HT-29 (cell line): Measurements from ENCODE around the gene CCR2. TPM values are rescaled to one million over a fixed set of nuclear protein-coding genes. Genes with fewer than 3 reads are reported as not detected.
"Not testable (repeated sequence)": the region's sequence is repeated elsewhere in the genome, so short reads cannot be mapped to it uniquely, and the experiment has no call there.

Experiments
- DNase-seq: peaks from one replicate; pipeline ENCODE4 v3.0.0-alpha.2; 2015; ENCODE audit warnings: low spot score
- total RNA-seq: library from RNA; depleted of rRNA; stranded (reverse); fragments of >200 nt; shearing (Covaris generic); gene quantifications from 2 replicates; pipeline ENCODE4 v1.2.3, GENCODE V29; 2014; rRNA removed

CCR2 gene
- not detected in 2 replicates for total RNA-seq

DNA sequence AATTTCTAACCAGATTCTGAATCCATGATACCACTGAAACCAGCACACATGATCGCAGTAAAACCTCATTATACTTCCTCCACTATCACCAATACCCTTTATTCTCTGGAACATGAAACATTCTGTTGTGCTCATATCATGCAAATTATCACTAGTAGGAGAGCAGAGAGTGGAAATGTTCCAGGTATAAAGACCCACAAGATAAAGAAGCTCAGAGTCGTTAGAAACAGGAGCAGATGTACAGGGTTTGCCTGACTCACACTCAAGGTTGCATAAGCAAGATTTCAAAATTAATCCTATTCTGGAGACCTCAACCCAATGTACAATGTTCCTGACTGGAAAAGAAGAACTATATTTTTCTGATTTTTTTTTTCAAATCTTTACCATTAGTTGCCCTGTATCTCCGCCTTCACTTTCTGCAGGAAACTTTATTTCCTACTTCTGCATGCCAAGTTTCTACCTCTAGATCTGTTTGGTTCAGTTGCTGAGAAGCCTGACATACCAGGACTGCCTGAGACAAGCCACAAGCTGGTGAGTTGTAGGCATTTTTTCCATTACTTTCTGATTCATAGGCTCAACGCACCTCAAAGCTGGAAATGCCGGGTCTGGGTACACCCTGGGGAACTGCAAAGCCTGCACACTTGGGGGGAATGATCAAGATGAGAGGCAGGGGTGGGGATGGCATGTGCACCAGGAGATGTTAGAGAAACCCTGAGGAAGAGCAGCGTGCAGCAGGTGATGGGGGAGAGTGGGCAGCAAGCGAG, at the start of gene CCR2:
Gene CCR2, plus strand, starts transcription at position 465 of the 764 bp plus-strand sequence. CDS start 3,417 bp downstream, outside the sequence.
- DNase-seq: no peak

DNA sequence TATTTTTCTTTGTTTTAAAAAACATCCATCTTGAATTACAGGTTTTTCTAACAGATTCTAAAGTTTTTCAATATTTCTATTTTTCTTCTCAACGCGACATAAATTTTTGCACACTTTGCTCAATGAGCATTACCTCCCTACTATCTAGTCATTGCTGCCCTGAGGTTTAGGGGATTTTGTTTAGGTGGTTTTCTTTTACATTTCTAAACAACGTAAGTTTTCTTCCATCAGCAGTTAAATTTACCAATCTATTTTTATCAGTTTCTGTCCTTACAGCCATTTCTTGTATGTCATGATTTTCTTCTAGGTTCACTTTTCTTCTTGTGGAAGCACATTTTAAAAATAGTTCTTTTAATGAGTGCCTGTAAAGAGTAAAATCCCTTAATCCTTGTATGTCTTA, 49.2 kb upstream of the CCR2 start:
- DNase-seq: no peak

DNA sequence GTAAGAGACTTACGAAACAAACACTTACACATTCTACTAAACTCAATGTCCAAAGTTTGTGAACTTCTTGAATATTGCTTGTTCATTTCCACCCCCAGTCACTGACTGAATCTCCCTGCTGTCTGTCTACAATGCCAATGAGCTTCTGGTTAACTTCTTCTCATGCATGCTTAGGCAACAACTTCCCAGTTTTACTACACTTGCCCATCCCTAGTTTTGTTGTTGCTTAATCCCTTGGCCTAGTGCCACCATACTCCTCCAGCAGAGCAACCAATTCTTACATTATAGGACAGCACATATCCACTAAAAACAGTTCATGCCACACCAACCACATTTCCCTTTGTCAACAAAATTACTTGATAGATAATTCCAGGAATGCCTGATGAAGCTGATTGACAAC, 40.9 kb upstream of the CCR2 start:
- DNase-seq: no peak

DNA sequence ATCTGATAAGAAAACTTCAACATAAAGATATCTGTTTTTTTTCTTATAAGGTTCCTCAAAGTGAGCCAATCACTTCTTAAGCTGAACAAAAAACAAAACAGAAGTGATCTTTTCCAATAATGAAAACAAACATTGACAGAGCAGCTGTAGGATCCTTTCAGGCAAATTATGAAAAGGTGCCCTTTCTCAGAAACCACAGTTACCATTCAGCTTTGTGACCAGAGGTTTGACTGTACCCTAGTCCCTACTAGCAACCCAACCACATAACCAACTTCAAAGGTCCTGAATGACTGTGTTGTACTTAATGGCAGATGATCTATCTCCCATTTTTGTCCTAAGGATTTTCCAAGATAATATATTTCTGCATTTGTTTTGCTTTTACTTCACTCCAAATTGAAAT, 39.4 kb upstream of the CCR2 start:
- no peak for DNase-seq

DNA sequence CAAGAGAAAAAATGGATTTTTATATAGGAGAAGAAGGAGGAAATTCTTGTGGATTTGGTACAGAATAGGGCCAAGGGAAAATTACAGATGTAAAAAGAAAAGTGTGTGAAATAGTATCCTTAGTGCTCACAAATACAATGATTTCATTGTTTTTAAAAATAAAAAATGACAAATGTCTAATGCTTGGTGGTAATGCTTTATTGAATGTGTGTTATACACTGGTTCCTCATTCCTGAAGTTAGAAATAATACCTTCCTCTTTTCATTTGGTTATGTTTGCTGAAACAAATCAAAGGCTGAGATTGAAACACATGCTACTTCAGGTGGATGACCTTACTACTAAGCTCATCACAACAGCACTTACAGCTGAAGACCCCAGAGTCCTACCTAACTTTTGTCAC, 37.7 kb upstream of the CCR2 start:
- DNase-seq: no peak

DNA sequence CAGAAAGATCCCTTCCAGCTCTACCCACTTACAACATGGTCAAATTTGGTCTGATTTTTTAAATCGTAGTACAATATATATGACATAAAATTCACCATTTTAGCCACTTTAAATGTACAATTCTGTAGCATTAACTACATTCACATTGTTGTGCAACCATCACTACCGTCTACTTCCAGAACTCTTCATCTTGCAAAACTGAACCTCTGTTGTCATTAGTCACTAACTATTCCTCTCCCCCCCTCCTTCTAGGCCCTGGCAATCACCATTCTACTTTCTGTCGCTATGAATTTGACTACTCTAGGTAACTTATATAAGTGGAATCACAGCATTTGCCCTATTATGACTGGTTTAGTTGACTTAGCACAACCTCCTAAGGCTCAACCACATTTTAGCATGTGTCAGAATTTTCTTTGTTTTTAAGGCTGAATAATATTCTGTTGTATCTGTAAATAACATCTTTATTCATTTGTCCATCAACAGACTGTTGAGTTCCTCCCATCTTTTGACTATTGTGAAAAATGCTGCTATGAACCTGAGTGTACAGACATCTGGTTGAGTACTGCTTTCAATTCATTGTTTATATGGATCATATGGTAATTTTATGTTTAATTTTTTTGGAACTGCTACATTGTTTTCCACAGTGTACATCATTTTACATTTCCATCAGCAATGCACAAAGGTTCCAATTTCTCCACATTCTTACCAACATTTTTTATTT, 35.5 kb upstream of the CCR2 start:
- no peak for DNase-seq

DNA sequence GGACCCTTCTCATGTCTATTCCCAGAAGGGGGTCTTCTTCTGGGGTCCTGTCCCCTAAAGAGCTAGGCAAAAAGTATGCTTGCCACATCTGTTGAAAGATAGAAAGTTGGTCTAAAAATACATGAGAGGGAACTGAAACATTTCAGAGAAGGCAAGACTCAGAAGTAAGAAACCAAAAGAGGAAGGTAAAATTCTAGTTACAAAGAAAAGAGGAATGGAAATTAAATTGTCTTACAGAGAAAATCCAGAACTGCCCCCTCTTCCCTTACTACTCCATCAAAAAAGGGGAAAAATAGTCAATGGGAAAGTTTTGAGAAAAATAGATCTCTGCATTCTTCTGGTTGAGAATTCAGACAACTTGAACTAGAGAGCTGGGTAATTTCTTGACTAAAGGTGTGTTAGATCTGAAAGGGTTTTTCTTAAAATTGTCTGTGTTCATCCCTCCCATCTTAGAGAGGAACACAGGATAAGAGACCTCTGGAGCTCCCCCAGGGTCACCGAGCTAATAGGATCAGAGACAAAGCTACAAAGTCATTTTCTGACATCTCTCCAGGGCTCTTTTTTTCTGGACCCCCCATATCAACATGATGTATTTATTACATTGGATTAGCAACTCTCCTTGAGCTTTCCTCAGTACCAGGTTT, 32.3 kb upstream of the CCR2 start:
- DNase-seq: no peak

DNA sequence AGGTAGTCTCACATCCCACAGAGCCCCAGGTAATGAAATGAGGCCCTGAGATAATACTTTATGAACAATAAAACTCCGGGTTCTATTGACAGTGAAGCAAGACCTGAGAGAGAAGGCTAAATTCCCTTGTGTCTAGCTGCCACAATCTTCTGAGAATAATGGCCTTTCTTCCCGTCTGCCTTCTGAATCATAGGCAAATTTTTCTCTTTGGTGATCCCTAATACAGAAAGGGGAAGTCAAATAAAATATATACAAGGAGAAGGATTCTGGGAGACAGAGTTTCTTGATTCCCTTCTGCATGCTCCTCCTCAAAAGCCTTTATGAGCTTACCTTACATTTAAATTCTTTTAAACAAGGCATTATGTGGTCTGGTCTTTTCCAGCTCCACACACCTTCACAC, 29.9 kb upstream of the CCR2 start:
- DNase-seq: no peak

DNA sequence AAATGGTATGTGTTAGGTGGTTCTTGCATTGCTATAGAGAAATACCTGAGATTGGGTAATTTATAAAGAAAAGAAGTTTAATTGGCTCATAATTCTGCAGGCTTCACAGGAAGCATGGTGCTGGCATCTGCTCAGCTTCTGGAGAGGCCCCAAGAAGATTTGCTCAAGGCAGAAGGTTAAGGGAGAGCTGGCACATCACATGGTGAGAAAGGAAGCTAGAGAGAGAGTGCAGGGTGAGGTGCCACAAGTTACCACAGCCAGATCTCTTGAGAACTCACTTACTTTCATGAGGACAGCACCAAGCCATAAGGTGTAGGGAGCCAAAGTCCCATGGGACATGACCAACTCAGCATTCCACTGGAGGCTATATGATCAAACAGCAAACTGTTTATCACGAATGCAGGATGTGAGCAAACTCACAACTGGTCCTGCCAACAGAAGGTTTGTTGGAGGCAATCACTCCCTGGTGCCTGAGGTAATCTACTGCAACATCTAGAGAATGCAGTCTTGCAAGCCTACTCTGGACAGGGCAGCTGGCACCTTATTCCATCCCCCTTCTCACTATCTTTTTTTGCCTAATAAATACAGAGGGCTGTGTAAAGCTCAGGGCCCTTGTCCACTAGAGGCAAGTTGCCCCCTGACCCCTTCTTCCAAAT, 28.1 kb upstream of the CCR2 start:
- DNase-seq: no peak

DNA sequence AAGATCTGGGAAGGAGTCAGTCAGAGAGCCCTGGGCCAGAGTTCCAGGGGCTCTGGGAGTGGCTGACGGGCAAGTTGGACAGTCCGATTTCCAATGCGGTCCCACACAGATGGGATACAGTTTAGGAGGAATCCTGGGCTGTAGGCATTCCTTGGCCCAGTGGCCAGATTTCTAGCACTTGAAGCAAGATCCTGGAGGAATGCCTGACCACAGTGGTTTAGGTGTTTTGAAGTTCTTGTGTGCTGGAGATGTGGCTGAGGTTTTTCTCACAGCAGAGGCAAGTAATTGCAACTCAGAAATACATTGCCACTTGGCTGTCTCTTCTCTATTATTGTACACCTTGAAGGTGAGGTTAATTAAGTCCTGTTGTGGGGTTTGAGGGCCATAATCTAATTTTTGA, 23.2 kb upstream of the CCR2 start:
- not testable (repeated sequence) for DNase-seq

DNA sequence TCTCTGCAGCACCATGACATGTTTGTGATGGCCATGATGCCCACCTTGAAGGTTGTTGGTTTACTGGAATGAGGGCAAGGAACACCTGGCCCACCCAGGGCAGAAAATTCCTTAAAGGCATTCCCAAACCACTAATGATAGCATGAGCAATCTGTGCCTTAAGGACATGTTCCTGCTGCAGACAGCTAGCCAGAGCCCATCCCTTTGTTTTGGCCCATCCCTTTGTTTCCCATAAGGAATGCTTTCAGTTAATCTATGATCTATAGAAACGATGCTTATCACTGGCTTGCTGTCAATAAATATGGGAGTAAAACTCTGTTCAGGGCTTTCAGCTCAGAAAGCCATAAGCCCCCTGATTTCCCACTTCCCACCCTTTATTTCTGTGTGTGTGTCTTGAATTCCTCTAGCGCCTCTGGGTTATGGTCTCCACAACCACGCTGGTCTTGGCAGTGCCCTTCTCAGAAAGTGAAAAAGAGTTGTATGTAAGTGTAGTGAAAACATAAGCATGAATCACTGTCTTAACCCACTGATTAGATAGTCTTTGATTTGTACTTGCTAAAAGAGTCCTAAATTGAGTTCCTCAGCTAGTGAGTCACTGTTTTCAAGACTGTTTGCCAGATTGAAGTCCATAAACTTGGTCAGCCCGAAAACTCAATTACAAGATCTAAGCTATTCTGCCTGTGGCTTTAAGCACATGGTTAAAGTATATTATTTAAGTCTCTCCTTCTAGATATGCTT, 19.0 kb upstream of the CCR2 start:
- DNase-seq: no peak

DNA sequence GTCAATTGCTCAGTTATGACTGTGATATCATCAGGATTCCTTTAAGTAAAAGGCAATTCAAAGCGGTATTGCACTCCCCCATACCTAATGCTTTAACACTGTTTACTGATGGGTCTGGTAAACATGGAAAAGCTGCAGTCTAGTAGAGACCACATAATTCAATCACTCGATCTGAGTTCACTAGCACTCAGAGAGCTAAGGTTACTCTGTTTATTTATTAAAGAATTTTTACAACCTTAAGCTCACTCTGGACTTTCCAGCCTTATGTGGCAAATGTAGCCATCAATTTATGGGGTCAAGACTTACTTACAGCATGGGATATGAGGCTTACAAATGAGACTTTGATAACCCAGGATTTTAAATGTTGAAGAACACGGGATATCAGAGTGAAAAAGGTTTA, 18.4 kb upstream of the CCR2 start:
- no peak for DNase-seq

DNA sequence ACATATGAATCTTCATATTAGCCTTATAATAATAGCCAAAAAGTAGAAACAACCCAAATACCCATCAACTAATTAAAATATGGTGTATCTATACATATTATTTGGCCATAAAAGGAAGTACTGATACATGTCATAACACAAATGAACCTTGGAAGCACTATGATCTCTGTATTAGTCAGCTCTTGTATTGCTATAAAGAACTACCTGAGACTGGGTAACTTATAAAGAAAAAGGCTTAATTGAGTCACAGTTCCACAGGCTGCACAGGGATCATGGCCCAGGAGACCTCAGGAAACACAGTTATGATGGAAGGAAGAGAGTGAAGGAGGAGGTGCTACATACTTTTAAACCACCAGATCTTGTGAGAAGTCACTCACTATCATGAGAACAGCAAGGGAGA, 16.0 kb upstream of the CCR2 start:
- DNase-seq: no peak

DNA sequence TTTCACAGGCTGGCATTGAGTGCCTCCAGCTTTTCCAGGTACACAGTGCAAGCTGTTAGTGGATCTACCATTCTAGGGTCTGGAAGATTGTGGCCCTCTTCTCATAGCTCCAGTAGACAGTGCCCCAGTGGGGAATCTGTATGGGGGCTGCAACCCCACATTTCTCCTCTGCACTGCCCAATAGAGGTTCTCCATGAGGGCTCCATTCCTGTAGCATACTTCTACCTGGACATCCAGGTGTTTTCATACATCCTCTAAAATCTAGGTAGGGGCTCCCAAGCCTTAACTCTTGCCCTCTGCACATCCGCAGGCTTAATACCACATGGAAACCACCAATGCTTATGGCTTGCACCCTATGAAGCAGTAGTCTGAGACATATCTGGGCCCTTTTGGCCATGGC, 15.1 kb upstream of the CCR2 start:
- no peak for DNase-seq

DNA sequence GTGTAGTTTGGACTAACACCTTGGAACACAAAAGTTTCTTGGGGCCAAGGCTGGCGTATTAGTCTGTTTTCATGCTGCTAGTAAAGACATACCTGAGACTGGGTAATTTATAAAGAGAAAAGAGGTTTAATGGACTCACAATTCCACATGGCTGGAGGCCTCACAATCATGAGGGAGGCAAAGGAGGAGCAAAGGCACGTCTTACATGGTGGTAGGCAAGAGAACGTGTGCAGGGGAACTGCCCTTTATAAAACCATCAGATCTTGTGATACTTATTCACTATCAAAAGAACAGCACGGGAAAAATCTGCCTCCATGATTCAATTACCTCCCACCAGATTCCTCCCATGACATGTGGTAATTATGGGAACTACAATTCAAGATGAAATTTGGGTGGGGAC, 9.4 kb upstream of the CCR2 start:
- no peak for DNase-seq

DNA sequence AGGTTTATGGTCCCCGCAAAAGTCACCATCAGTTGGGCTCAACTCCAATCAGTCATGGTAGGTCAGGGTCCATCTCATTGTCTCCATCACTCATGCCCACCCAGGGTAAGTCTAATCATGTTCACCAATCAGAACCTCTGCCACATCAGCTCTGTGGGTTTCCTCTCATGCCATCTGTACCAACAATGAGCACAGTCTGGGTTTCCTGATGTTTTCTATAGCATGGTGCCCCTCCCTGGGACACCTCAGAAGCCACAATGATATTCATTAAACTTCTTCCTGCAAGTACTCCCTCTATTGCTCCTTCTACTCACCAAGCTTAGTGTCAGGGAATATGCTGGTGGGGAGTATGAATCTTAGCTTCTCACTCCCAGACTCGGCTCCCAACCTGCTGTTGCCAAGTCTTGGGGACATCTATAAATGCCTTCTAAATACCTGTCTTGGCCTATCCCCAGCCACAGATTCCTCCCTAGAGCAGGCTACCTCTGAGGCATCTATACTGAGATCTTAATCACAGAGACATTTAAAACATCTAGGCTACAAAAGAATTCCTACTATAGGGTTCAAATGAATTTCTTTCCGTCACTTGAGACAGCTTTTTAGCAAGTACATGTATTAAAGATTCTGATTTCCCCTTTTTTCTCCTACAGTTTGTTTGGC, 5.0 kb upstream of the CCR2 start:
- DNase-seq: no peak

DNA sequence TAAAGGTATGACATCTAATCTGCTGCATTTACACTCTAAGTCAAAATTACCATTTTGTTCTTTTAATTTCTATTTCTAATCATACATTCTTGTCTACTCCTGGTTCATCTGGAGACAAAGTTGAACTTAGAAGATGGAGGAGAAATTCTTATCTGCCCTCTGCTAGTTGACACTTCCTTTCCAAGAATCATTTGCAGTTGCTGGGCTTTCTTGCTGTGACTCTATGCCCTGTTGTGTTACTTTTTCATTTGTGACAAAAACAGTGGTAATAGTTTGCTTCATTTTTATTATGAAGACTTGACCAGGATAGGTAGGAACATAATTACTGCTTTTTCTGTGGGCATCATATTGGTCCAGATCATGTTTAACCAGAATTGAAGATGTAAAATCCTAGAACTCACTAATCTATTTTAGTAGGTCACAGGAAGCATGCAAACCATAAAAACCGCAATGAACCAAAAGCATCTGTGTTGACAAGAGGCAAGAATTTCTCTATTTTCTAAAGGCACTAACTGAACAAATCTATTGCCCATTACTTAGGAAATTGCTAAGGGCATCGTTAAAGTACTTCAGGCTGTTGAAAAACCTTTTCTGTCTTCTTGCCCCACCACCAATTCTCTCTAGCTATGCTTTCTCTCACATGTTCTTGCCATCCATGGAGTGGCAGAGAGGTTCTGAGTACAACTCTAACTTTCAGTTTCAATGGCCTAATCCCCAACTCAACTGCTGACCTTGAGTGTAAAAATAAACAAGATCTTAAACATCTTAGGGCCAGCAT, 4.2 kb upstream of the CCR2 start:
- no peak for DNase-seq

DNA sequence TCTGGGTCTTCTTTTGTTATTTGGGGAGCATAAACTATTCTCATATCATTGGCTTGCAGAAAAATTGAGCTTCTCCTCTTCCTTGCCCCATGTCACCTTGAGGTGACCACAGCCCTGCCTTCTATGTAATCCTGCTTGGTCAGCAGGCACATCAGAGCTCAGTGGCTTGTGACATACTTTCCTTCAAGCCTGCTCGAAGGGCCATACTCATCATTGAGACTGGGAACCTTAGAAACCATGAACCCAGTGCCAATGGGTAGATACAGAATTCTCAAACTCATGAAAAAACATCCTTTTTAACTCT, 3.7 kb upstream of the CCR2 start:
- no peak for DNase-seq

DNA sequence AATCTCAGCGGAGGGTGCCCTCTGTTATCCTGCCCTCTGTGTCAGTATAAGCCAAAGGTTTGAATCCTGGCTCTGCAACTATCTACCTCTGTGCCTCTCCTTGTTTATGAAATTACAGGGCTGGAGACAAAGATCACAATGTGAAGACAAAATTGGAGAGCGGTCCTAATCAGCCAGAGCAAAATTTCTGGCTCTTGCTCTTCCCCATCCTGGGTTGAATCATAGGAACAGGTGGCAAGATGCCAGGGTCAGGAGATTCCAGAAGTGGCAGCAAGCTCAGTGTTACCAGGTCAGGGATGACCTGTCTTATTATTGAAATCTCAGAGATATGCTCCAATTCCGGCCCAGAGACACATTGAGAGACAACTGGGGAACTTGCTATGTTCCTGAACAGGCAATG, 2.3 kb upstream of the CCR2 start:
- DNase-seq: no peak

DNA sequence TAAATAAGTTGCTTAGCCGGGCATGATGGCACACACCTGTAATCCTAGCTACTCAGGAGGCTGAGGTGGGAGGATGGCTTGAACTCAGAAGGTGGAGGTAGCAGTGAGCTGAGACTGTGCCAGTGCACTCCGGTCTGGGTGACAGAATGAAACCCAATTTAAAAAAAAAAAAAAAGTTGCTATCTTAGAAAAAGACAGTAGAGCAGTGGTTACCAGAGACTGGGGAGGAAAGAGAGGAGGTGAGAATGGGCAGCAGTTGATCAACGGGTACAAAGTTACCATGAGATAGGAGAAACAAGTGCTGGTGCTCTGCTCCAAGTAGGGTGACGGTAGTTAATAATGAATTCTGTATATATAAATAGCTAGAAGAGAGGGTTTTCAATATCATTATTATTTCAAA, 821 bp upstream of the CCR2 start:
- no peak for DNase-seq
